HCT116 (cell line): ENCODE results near the gene GALNT15. TPM values are rescaled to one million over a fixed set of nuclear protein-coding genes. Genes with fewer than 3 reads are reported as not detected.

ENCODE experiments used
- ATAC-seq: fragments of 200-7000 bp; cut with Tn5 transposase; 2 replicates; pipeline ENCODE4 v1.9.1; 2020; ENCODE audit warnings: mild to moderate bottlenecking, moderate library complexity
- BruUV-seq: library from RNA; stranded (reverse); fragments of 400-500 nt; replicated peaks from 2 replicates; lab custom pipeline; 2021; lab: Mats Ljungman, UMichigan
- CTCF ChIA-PET: fragments of 300-600 bp; sonication (Branson Sonifier 250); formaldehyde crosslinking; loops from one replicate; lab custom pipeline; 2021; ENCODE audit warnings: antibody characterized with exemption; lab: Charles Lee
- POLR2A ChIA-PET: fragments of 300-600, 350-600 bp; sonication (Branson Sonifier 250); formaldehyde crosslinking; loops from one replicate; lab custom pipeline; 2021; ENCODE audit warnings: antibody characterized with exemption; lab: Charles Lee
- RAD21 ChIA-PET, 2 experiments: fragments of 300-600 bp; sonication (Branson Sonifier 250); formaldehyde crosslinking; loops; one replicate each; lab custom pipeline; 2023; ENCODE audit warnings: low total read pairs in 2 of 2; ENCODE audit not compliant: uncharacterized antibody in 2 of 2, unreplicated experiment in 2 of 2, low non-redundant PET in 1 of 2; lab: Charles Lee
- DNase-seq: peaks from one replicate; pipeline ENCODE4 v3.0.0-alpha.2; 2010; ENCODE audit warnings: low read depth, low spot score
- H2AFZ ChIP-seq: fragments of 200-600 bp; shearing (Covaris generic), sonication (generic); 2 replicates; pipeline ENCODE4 v1.6.1; 2017; ENCODE audit warnings: low read depth, mixed run types, mixed read lengths, antibody characterized with exemption, low read length; ENCODE audit not compliant: poor library complexity, severe bottlenecking
- H3K27ac ChIP-seq: 2 replicates; pipeline ENCODE4 v1.5.1; 2012; ENCODE audit warnings: low read depth, low read length
- H3K27me3 ChIP-seq: fragments of 200-600 bp; sonication (generic); 2 replicates; pipeline ENCODE4 v1.6.1; 2016; ENCODE audit warnings: mixed run types, low read length, mixed read lengths; ENCODE audit not compliant: insufficient read depth
- H3K36me3 ChIP-seq, 2 experiments: fragments of 200-500 bp in 1 of 2; fragments of 200-600 bp in 1 of 2; sonication (Bioruptor generic) in 1 of 2; sonication (generic) in 1 of 2; 2 replicates each; pipeline versions ENCODE4 v1.5.1 to v1.6.1; 2014 to 2016; ENCODE audit warnings: low read length in 2 of 2, inconsistent platforms in 1 of 2, mixed read lengths in 1 of 2, mixed run types in 1 of 2; ENCODE audit not compliant: insufficient read depth in 2 of 2, control insufficient read depth in 1 of 2
- H3K4me1 ChIP-seq, 2 experiments: fragments of 200-600 bp in 1 of 2; sonication (generic) in 1 of 2; 2 replicates each; pipeline versions ENCODE4 v1.5.1 to v1.6.1; 2012 to 2017; ENCODE audit warnings: low read length in 2 of 2, inconsistent platforms in 1 of 2, mild to moderate bottlenecking in 1 of 2, mixed read lengths in 1 of 2, mixed run types in 1 of 2, moderate library complexity in 1 of 2; ENCODE audit not compliant: insufficient read depth in 2 of 2, control insufficient read depth in 1 of 2
- H3K4me2 ChIP-seq: fragments of 200-600 bp; sonication (generic); 2 replicates; pipeline ENCODE4 v1.6.1; 2017; ENCODE audit warnings: mixed run types, low read length, mixed read lengths
- H3K4me3 ChIP-seq, 2 experiments: fragments of 200-600 bp in 1 of 2; sonication (generic) in 1 of 2; replicated peaks in 1 of 2; 2 replicates each; pipeline ENCODE4 v1.5.1; 2011 to 2016; ENCODE audit warnings: low read length in 2 of 2, control low read depth in 1 of 2, low read depth in 1 of 2, mild to moderate bottlenecking in 1 of 2, mixed read lengths in 1 of 2, mixed run types in 1 of 2
- H3K79me2 ChIP-seq: fragments of 200-600 bp; sonication (generic); 2 replicates; pipeline ENCODE4 v1.6.1; 2017; ENCODE audit warnings: mild to moderate bottlenecking, mixed run types, low read length, moderate library complexity, mixed read lengths; ENCODE audit not compliant: insufficient read depth
- H3K9ac ChIP-seq: fragments of 200-600 bp; sonication (generic); 2 replicates; pipeline ENCODE4 v1.6.1; 2016; ENCODE audit warnings: low read length, mixed read lengths
- H3K9me2 ChIP-seq: fragments of 200-600 bp; sonication (generic), shearing (Covaris generic); 2 replicates; pipeline ENCODE4 v1.6.1; 2017; ENCODE audit warnings: mixed run types, mild to moderate bottlenecking, moderate library complexity; ENCODE audit not compliant: insufficient read depth
- H3K9me3 ChIP-seq, 2 experiments: fragments of 200-500 bp in 1 of 2; fragments of 200-600 bp in 1 of 2; sonication (Bioruptor generic) in 1 of 2; sonication (generic) in 1 of 2; 2 replicates each; pipeline ENCODE4 v1.6.1; 2014 to 2017; ENCODE audit warnings: low read length in 2 of 2, mixed read lengths in 2 of 2, inconsistent platforms in 1 of 2, low read depth in 1 of 2, mild to moderate bottlenecking in 1 of 2, mixed run types in 1 of 2, moderate library complexity in 1 of 2; ENCODE audit not compliant: control insufficient read depth in 1 of 2, insufficient read depth in 1 of 2
- H4K20me1 ChIP-seq: fragments of 200-600 bp; sonication (generic), shearing (Covaris generic); 2 replicates; pipeline ENCODE4 v1.6.1; 2017; ENCODE audit warnings: mixed run types, mild to moderate bottlenecking, moderate library complexity; ENCODE audit not compliant: insufficient read depth
- ATF3 ChIP-seq: IDR thresholded peaks from 2 replicates; pipeline ENCODE4 v1.6.1; 2012
- CEBPB ChIP-seq: IDR thresholded peaks from 2 replicates; pipeline ENCODE4 v1.6.1; 2012; ENCODE audit warnings: low read depth
- ELF1 ChIP-seq: IDR thresholded peaks from 2 replicates; pipeline ENCODE4 v1.6.1; 2012; ENCODE audit warnings: low read depth, borderline replicate concordance
- POLR2A ChIP-seq: IDR thresholded peaks from 2 replicates; pipeline ENCODE4 v1.7.0; 2011; ENCODE audit warnings: borderline replicate concordance; ENCODE audit not compliant: insufficient read depth, insufficient read length; ENCODE audit errors: extremely low read depth
- RAD21 ChIP-seq: IDR thresholded peaks from 2 replicates; pipeline ENCODE4 v1.6.1; 2012; ENCODE audit warnings: low read depth, mild to moderate bottlenecking
- REST ChIP-seq: IDR thresholded peaks from 2 replicates; pipeline ENCODE4 v1.6.1; 2012; ENCODE audit warnings: low read depth
- SIN3A ChIP-seq: IDR thresholded peaks from 2 replicates; pipeline ENCODE4 v1.6.1; 2012; ENCODE audit warnings: low read depth
- YY1 ChIP-seq: IDR thresholded peaks from 2 replicates; pipeline ENCODE4 v1.6.1; 2011; ENCODE audit warnings: low read length, low read depth, moderate library complexity, mild to moderate bottlenecking; ENCODE audit not compliant: insufficient replicate concordance; ENCODE audit errors: extremely low read depth
- ZFX ChIP-seq: fragments of 450-650 bp; IDR thresholded peaks from 2 replicates; pipeline ENCODE4 v1.6.1; 2017
- ZNF274 ChIP-seq: fragments of 200-500 bp; sonication (Bioruptor generic); IDR thresholded peaks from 2 replicates; pipeline ENCODE4 v1.6.1; 2014; ENCODE audit warnings: mild to moderate bottlenecking, low read depth, low read length, inconsistent platforms
- intact Hi-C: fragments of 100-400 bp; cut with micrococcal nuclease; formaldehyde crosslinking; loops from 2 replicates; pipeline ENCODE4 v1.10.0; 2022
- total RNA-seq: library from RNA; stranded (reverse); gene quantifications from one replicate; pipeline ENCODE4 v1.2.1, GENCODE V29; 2021; ENCODE audit not compliant: unreplicated experiment

GALNT15 gene
- total RNA-seq, 1 experiment from 2014 or later: 0.05 TPM

GRCh38 chr3:16143861-16144447 is 30.5 kb upstream of the GALNT15 start:
- RAD21 ChIA-PET: no interaction called here
- Histone ChIP-seq H3K4me2 (no peak overlapping the region), H3K36me3 (no peaks in the 10 kb centered on the region), H3K27ac (no peak overlapping the region), H3K9ac (no peak overlapping the region), H2AFZ (no peak overlapping the region), H3K9me2 (no peaks in the 10 kb centered on the region), H4K20me1 (no peaks in the 10 kb centered on the region), H3K79me2 (no peaks in the 10 kb centered on the region), H3K4me3 (no peak overlapping the region), H3K4me1 (no peaks in the 10 kb centered on the region), H3K9me3 (no peaks in the 10 kb centered on the region), H3K27me3 (no peaks in the 10 kb centered on the region)
- intact Hi-C loops: no loop called here
- CTCF ChIA-PET: no interaction called here
- BruUV-seq: no TSS peak
- no peak for ATAC-seq
- DNase-seq: no peak
- POLR2A ChIA-PET: no interaction called here
- no peak for TF ChIP-seq POLR2A
- TF ChIP-seq REST: no peak
- TF ChIP-seq ZFX: no peak
- TF ChIP-seq ATF3: no peak

GRCh38 chr3:16145176-16145575 is 29.3 kb upstream of the GALNT15 start:
- Histone ChIP-seq H3K4me2 (no peak overlapping the region), H2AFZ (no peak overlapping the region), H3K9me2 (no peaks in the 10 kb centered on the region), H3K79me2 (no peaks in the 10 kb centered on the region), H3K27me3 (no peaks in the 10 kb centered on the region), H3K27ac (no peak overlapping the region), H3K9ac (no peak overlapping the region), H3K36me3 (no peaks in the 10 kb centered on the region), H3K9me3 (no peaks in the 10 kb centered on the region), H4K20me1 (no peaks in the 10 kb centered on the region), H3K4me1 (no peaks in the 10 kb centered on the region), H3K4me3 (no peak overlapping the region)
- ChIA-PET POLR2A (no interaction called here), RAD21 (no interaction called here), CTCF (no interaction called here)
- no peak for ATAC-seq
- TF ChIP-seq ELF1 (no peak), YY1 (no peak), ZNF274 (no peak), ZFX (no peak), REST (no peak), RAD21 (no peak), CEBPB (no peak), SIN3A (no peak)
- no TSS peak for BruUV-seq
- intact Hi-C loops: no loop called here
- DNase-seq: no peak
